Kidney (tissue), 14 donors: ENCODE data around the gene CDK5RAP2. TPM values are rescaled to one million over a fixed set of nuclear protein-coding genes. Genes with fewer than 3 reads are reported as not detected.

ENCODE experiments used
- DNase-seq, 5 donors: peaks; one replicate each; pipeline ENCODE4 v3.0.0-alpha.2; 2013 to 2020
- FAIRE-seq: peaks from 2 replicates; lab custom pipeline; 2012; peaks lifted over from hg19 to GRCh38; lab: Jason Lieb, UNC
- H3K27ac ChIP-seq, 2 donors: one replicate each; pipeline ENCODE4 v1.7.0; 2013; ENCODE audit warnings: low read depth in 2 of 2, low read length in 2 of 2, inconsistent platforms in 1 of 2
- H3K27me3 ChIP-seq: one replicate; pipeline ENCODE4 v1.7.1; 2013; ENCODE audit warnings: low read length, inconsistent platforms; ENCODE audit not compliant: control insufficient read depth, insufficient read depth
- H3K36me3 ChIP-seq, 3 donors: one replicate each; pipeline versions ENCODE4 v1.7.0 to v1.7.1; 2013; ENCODE audit warnings: low read length in 3 of 3, control low read depth in 1 of 3, inconsistent platforms in 1 of 3; ENCODE audit not compliant: insufficient read depth in 3 of 3, control insufficient read depth in 2 of 3
- H3K4me1 ChIP-seq, 3 donors: one replicate each; pipeline versions ENCODE4 v1.7.0 to v1.7.1; 2013; ENCODE audit warnings: low read length in 3 of 3, inconsistent platforms in 1 of 3, low read depth in 1 of 3; ENCODE audit not compliant: control insufficient read depth in 2 of 3, insufficient read depth in 2 of 3
- H3K4me3 ChIP-seq, 3 donors: one replicate each; pipeline versions ENCODE4 v1.7.0 to v1.8.1; 2013; ENCODE audit warnings: low read length in 3 of 3, control low read depth in 1 of 3, inconsistent platforms in 1 of 3
- H3K9ac ChIP-seq, 3 donors: one replicate each; pipeline versions ENCODE4 v1.7.0 to v1.7.1; 2013; ENCODE audit warnings: low read length in 3 of 3, control low read depth in 1 of 3, inconsistent platforms in 1 of 3
- H3K9me3 ChIP-seq, 3 donors: one replicate each; pipeline versions ENCODE4 v1.7.0 to v1.7.1; 2013; ENCODE audit warnings: low read length in 3 of 3, control low read depth in 1 of 3, inconsistent platforms in 1 of 3; ENCODE audit not compliant: control insufficient read depth in 2 of 3, insufficient read depth in 1 of 3
- intact Hi-C: fragments of 100-400 bp; cut with DNase I; formaldehyde crosslinking; loops from one replicate; pipeline ENCODE4 v1.11.1; 2022
- polyA plus RNA-seq: library from polyadenylated mRNA; stranded (reverse); fragments of 350-450 nt; fragmentation: Illumina TruSeq; extraction: RNeasy Lipid Tissue Mini Kit (QIAGEN cat#74804); gene quantifications from one replicate; pipeline ENCODE4 v1.2.3, GENCODE V29; 2014; ENCODE audit warnings: low read depth, low replicate concordance; ENCODE audit not compliant: insufficient read depth
- total RNA-seq: library from RNA; stranded (reverse); fragmentation: NEBNext Ultra II Directional; extraction: Animal tissue kit (Norgen Biotek cat#: 25700); gene quantifications from one replicate; pipeline ENCODE4 v1.2.1, GENCODE V29; 2021
- TF ChIP-seq, protein P1 (sequence below): IDR thresholded peaks from 3 replicates; pipeline ENCODE4 v1.5.1; 2012; ENCODE audit warnings: mild to moderate bottlenecking, moderate library complexity, borderline replicate concordance; ENCODE audit not compliant: insufficient read depth; ENCODE audit errors: extremely low read depth
- donor health status: control.
- donor health status: control.
- donor health status: control.
- donor health status: control.
- donor health status: control.
- donor health status: DM: yes; HTN: yes; CAD: no.
- donor health status: Normal renal cell carcinoma (clear cell type).

Gene CDK5RAP2
- total and polyA plus RNA-seq, 2 donors from 2014 or later: 20.9 to 35.3 TPM

DNA sequence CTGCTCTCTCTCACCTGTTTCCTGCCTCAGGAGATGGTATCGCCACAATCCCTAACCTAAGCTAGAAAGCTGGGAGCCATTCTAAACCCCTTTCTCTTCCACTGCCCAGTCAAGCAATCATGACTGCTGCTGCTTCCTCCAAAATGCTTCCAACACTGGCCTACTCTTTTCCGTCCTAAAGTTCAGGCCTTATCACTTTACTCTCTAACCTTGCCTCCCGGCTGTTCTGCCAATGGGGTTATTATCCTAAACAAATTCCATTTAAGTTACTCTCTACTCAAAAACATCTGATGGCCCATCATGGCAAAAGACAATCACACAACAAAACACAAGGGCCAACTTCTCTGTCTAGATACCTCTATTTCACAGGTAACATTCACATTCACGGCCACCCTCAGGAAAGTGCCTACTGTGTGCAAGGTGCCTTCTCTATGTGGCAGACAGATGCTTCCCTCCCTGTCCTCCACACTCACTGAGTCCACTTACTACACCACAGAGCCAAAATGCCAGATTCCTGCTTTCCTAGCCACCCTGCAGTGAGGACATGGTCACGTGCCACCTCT, 168.0 kb downstream of the CDK5RAP2 start:
- no peak for FAIRE-seq
- peaks cover 3 to 24% (median 17%) of the 10 kb centered on the region in 3 donors for H3K36me3 ChIP-seq
- no peaks in the 10 kb centered on the region for H3K27me3 ChIP-seq
- TF ChIP-seq, protein P1, sequence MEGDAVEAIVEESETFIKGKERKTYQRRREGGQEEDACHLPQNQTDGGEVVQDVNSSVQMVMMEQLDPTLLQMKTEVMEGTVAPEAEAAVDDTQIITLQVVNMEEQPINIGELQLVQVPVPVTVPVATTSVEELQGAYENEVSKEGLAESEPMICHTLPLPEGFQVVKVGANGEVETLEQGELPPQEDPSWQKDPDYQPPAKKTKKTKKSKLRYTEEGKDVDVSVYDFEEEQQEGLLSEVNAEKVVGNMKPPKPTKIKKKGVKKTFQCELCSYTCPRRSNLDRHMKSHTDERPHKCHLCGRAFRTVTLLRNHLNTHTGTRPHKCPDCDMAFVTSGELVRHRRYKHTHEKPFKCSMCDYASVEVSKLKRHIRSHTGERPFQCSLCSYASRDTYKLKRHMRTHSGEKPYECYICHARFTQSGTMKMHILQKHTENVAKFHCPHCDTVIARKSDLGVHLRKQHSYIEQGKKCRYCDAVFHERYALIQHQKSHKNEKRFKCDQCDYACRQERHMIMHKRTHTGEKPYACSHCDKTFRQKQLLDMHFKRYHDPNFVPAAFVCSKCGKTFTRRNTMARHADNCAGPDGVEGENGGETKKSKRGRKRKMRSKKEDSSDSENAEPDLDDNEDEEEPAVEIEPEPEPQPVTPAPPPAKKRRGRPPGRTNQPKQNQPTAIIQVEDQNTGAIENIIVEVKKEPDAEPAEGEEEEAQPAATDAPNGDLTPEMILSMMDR: no peak
- no peak for DNase-seq
- no peaks in the 10 kb centered on the region for H3K9me3 ChIP-seq
- intact Hi-C loops: no loop called here
- H3K4me3 ChIP-seq: no peak overlapping the region
- no peak overlapping the region for H3K27ac ChIP-seq
- H3K9ac ChIP-seq: no peak overlapping the region
- no peaks in the 10 kb centered on the region for H3K4me1 ChIP-seq

DNA sequence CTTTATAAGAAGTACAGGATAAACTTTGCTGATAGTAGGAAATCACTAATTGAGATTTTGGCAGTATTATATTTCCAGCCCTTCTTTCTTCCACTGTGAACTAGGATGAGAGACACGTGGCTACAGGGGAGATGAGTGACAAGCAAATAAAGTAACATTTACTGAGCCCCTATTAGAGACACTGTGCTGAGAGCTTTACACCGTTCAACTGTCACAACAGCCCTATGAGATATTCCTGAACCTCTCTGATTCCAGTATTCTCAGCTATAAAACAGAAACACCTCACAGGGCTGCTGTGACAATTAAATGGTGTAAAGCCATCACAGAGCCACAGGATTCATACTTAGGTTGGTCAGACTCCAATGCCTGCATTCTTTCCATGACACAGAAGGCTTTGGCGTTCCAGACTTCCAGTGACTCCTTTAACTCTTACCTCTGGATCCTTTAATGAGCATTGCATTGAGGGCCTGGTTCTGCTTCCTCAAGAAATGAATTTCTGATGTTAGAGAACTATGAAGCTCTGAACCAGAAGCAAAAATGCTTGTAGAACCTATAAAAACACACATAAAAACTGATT, 169.0 kb downstream of the CDK5RAP2 start:
- FAIRE-seq (no peak), DNase-seq (no peak)
- no peak overlapping the region for H3K4me3 ChIP-seq
- TF ChIP-seq, protein P1: no peak
- H3K27me3 ChIP-seq: no peaks in the 10 kb centered on the region
- no peaks in the 10 kb centered on the region for H3K4me1 ChIP-seq
- intact Hi-C loops: no loop called here
- H3K27ac ChIP-seq: no peak overlapping the region
- peaks cover 3 to 28% (median 22%) of the 10 kb centered on the region in 3 donors for H3K36me3 ChIP-seq
- no peak overlapping the region for H3K9ac ChIP-seq
- no peaks in the 10 kb centered on the region for H3K9me3 ChIP-seq

DNA sequence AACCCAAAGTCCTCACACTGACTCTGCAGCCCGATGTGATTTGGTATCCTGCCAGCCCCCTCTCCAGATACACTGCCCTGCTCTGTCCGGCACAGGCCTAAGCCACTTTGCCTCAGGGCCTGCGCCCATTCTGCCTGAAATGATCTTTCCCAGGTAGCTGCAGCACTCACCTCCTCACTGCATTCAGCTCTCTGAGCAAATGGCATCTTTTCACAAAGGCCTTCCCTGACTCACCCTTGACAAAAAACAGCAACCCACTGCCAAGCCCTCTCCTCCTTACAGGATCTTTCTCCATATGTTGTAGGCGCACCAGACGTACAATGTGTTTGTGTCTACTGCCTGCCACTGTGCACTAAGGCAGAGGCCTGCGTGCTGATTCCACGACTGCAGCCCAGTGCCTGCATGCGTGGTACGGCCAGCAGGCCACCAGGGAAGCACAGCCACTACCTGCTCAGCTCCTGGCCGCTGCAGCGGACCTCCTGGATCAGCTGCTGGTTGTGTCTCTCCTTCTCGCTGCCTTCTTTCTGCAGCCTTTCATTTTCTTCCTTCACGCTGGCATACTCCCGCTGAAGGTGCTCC, 171.2 kb downstream of the CDK5RAP2 start:
- H3K27me3 ChIP-seq: no peaks in the 10 kb centered on the region
- no peak overlapping the region for H3K4me3 ChIP-seq
- TF ChIP-seq, protein P1: no peak
- no peaks in the 10 kb centered on the region for H3K4me1 ChIP-seq
- intact Hi-C loops: no loop called here
- no peaks in the 10 kb centered on the region for H3K9me3 ChIP-seq
- peaks cover 3 to 28% (median 28%) of the 10 kb centered on the region in 3 donors for H3K36me3 ChIP-seq
- DNase-seq (no peak), FAIRE-seq (no peak)
- no peak overlapping the region for H3K9ac ChIP-seq
- no peak overlapping the region for H3K27ac ChIP-seq
